A549 (cell line): ENCODE measurements around the gene ATL2. TPM values are rescaled to one million over a fixed set of nuclear protein-coding genes. Genes with fewer than 3 reads are reported as not detected.

Experiments
- ATAC-seq, 2 experiments: fragments of 200-7000 bp in 1 of 2; fragments of >200 bp in 1 of 2; cut with Nextera tagmentation in 1 of 2; cut with Tn5 transposase in 1 of 2; 3 replicates each; pipeline versions ENCODE4 v1.8.0 to v1.9.1; 2018 to 2020; ENCODE audit warnings: mild to moderate bottlenecking in 1 of 2, moderate library complexity in 1 of 2
- CTCF ChIA-PET: fragments of 300-600 bp; sonication (Branson Sonifier 250); formaldehyde crosslinking; extraction: SDS; loops from one replicate; lab custom pipeline; 2021; ENCODE audit warnings: antibody characterized with exemption, inconsistent platforms; lab: Yijun Ruan, JAX
- POLR2A ChIA-PET: fragments of 350-600 bp; formaldehyde crosslinking; extraction: SDS; loops from one replicate; lab custom pipeline; 2021; ENCODE audit warnings: antibody characterized with exemption, inconsistent platforms; lab: Yijun Ruan, JAX
- DNase-seq, 2 experiments: peaks; one replicate each; pipeline versions ENCODE4 v3.0.0 to v3.0.0-alpha.2; 2011 to 2016; ENCODE audit warnings: low read depth in 1 of 2, low spot score in 1 of 2
- FAIRE-seq: peaks from 2 replicates; lab custom pipeline; 2011; peaks lifted over from hg19 to GRCh38; lab: Jason Lieb, UNC
- H3K27ac ChIP-seq, 2 experiments: fragments of >200 bp; sonication (Bioruptor Twin); formaldehyde crosslinking; 3 replicates each; pipeline ENCODE4 v1.5.1; 2016 to 2017
- H3K4me1 ChIP-seq: fragments of >200 bp; sonication (Bioruptor Twin); formaldehyde crosslinking; 3 replicates; pipeline ENCODE4 v1.6.1; 2016
- H3K4me2 ChIP-seq: fragments of >200 bp; sonication (Bioruptor Twin); formaldehyde crosslinking; 3 replicates; pipeline ENCODE4 v1.6.1; 2016
- H3K4me3 ChIP-seq: fragments of >200 bp; sonication (Bioruptor Twin); formaldehyde crosslinking; 3 replicates; pipeline ENCODE4 v1.5.1; 2016
- H3K9me3 ChIP-seq: fragments of >200 bp; sonication (Bioruptor Twin); formaldehyde crosslinking; 3 replicates; pipeline ENCODE4 v1.6.1; 2016
- BHLHE40 ChIP-seq: IDR thresholded peaks from 2 replicates; pipeline ENCODE4 v1.6.1; 2012; ENCODE audit warnings: low read depth, low read length, inconsistent platforms
- CBX2 ChIP-seq: fragments of 200-600 bp; sonication (generic); IDR thresholded peaks from 2 replicates; pipeline ENCODE4 v1.6.1; 2016; ENCODE audit warnings: low read depth, mild to moderate bottlenecking, borderline replicate concordance
- CHD2 ChIP-seq: fragments of 150-350 bp; IDR thresholded peaks from 2 replicates; pipeline ENCODE4 v1.6.1; 2014; ENCODE audit warnings: low read length; ENCODE audit not compliant: partially characterized antibody
- EHF ChIP-seq: fragments of 250-450 bp; sonication (Bioruptor Pico); IDR thresholded peaks from 2 replicates; pipeline ENCODE4 v1.5.0; 2020; ENCODE audit warnings: mild to moderate bottlenecking
- EP300 ChIP-seq, 2 experiments: fragments of >200 bp; sonication (Bioruptor Twin); formaldehyde crosslinking; IDR thresholded peaks; 2 replicates in 1 of 2; 3 replicates in 1 of 2; pipeline ENCODE4 v1.6.1; 2016 to 2017
- ESRRA ChIP-seq: fragments of 150-350 bp; IDR thresholded peaks from 2 replicates; pipeline ENCODE4 v1.6.1; 2014; ENCODE audit warnings: mild to moderate bottlenecking, low read length, borderline replicate concordance
- FOSL2 ChIP-seq, 2 experiments: fragments of 450-650 bp in 1 of 2; fragments of >200 bp in 1 of 2; sonication (Bioruptor Twin) in 1 of 2; formaldehyde crosslinking; IDR thresholded peaks; 2 replicates each; pipeline versions ENCODE4 v1.5.0 to v1.6.1; 2016 to 2020; ENCODE audit warnings: mild to moderate bottlenecking in 1 of 2, moderate library complexity in 1 of 2
- GATA3 ChIP-seq: IDR thresholded peaks from 2 replicates; pipeline ENCODE4 v1.6.1; 2012; ENCODE audit warnings: borderline replicate concordance
- HEYL ChIP-seq: fragments of 250-450 bp; sonication (Bioruptor Pico); IDR thresholded peaks from 2 replicates; pipeline ENCODE4 v1.8.0; 2021; ENCODE audit warnings: mild to moderate bottlenecking, moderate library complexity
- HOXB5 ChIP-seq: fragments of 250-450 bp; sonication (Bioruptor Pico); IDR thresholded peaks from 2 replicates; pipeline ENCODE4 v1.5.0; 2020; ENCODE audit warnings: mild to moderate bottlenecking, moderate library complexity
- JUNB ChIP-seq: fragments of >200 bp; sonication (Bioruptor Twin); formaldehyde crosslinking; IDR thresholded peaks from 2 replicates; pipeline ENCODE4 v1.6.1; 2016
- KDM1A ChIP-seq: fragments of 200-600 bp; sonication (generic); IDR thresholded peaks from 2 replicates; pipeline ENCODE4 v1.6.1; 2016; ENCODE audit warnings: low read depth, mild to moderate bottlenecking
- KDM5A ChIP-seq: fragments of 200-600 bp; sonication (generic); IDR thresholded peaks from 2 replicates; pipeline ENCODE4 v1.6.1; 2016; ENCODE audit warnings: antibody characterized with exemption, mild to moderate bottlenecking
- NR3C1 ChIP-seq: fragments of >200 bp; sonication (Bioruptor Twin); formaldehyde crosslinking; IDR thresholded peaks from 3 replicates; pipeline ENCODE4 v1.6.1; 2017
- ZC3H11A ChIP-seq: fragments of 450-650 bp; IDR thresholded peaks from 2 replicates; pipeline ENCODE4 v1.6.1; 2014; ENCODE audit warnings: antibody characterized with exemption, mild to moderate bottlenecking
- ZNF302 ChIP-seq: fragments of 250-450 bp; sonication (Bioruptor Pico); IDR thresholded peaks from 2 replicates; pipeline ENCODE4 v1.9.0; 2021; ENCODE audit warnings: inconsistent platforms, mild to moderate bottlenecking, moderate library complexity
- ZSCAN20 ChIP-seq: fragments of 250-450 bp; sonication (Bioruptor Pico); IDR thresholded peaks from 2 replicates; pipeline ENCODE4 v1.8.0; 2022; ENCODE audit warnings: mild to moderate bottlenecking, moderate library complexity
- WGBS: methylation state at CpG from one replicate; pipeline ENCODE4 v1.1.6; 2017; ENCODE audit errors: missing lambda C conversion rate; 5-methylcytosine and 5-hydroxymethylcytosine counted together
- polyA plus RNA-seq, 4 experiments: library from polyadenylated mRNA; depleted of rRNA in 3 of 4; stranded (reverse); fragments of >200 nt; fragmentation: RNase III in 1 of 4; extraction: RNeasy Plus Mini Kit Qiagen cat#74134 plus additional on column Dnase treatment in 1 of 4; gene quantifications; 2 replicates in 3 of 4; 3 replicates in 1 of 4; pipeline ENCODE4 v1.2.3, GENCODE V29; 2011 to 2017
- TF ChIP-seq, protein P1 (sequence below): fragments of 200-600 bp; sonication (generic); IDR thresholded peaks from 2 replicates; pipeline ENCODE4 v1.6.1; 2016; ENCODE audit warnings: antibody characterized with exemption, mild to moderate bottlenecking, moderate library complexity
- TF ChIP-seq, protein P2 (sequence below): fragments of >200 bp; sonication (Bioruptor Twin); formaldehyde crosslinking; IDR thresholded peaks from 2 replicates; pipeline ENCODE4 v1.6.1; 2016
- TF ChIP-seq, protein P3 (sequence below): fragments of 450-650 bp; IDR thresholded peaks from 2 replicates; pipeline ENCODE4 v1.6.1; 2014; ENCODE audit warnings: antibody characterized with exemption
- TF ChIP-seq, protein P4 (sequence below): fragments of 250-450 bp; sonication (Bioruptor Pico); IDR thresholded peaks from 2 replicates; pipeline ENCODE4 v1.5.0; 2021; ENCODE audit warnings: mild to moderate bottlenecking, moderate library complexity, borderline replicate concordance

The ATL2 gene
- polyA plus RNA-seq, 2 of the 4 experiments (the other 2 are of a cell fraction) = 77.6 to 85.3 TPM

- TF ChIP-seq, protein P1, sequence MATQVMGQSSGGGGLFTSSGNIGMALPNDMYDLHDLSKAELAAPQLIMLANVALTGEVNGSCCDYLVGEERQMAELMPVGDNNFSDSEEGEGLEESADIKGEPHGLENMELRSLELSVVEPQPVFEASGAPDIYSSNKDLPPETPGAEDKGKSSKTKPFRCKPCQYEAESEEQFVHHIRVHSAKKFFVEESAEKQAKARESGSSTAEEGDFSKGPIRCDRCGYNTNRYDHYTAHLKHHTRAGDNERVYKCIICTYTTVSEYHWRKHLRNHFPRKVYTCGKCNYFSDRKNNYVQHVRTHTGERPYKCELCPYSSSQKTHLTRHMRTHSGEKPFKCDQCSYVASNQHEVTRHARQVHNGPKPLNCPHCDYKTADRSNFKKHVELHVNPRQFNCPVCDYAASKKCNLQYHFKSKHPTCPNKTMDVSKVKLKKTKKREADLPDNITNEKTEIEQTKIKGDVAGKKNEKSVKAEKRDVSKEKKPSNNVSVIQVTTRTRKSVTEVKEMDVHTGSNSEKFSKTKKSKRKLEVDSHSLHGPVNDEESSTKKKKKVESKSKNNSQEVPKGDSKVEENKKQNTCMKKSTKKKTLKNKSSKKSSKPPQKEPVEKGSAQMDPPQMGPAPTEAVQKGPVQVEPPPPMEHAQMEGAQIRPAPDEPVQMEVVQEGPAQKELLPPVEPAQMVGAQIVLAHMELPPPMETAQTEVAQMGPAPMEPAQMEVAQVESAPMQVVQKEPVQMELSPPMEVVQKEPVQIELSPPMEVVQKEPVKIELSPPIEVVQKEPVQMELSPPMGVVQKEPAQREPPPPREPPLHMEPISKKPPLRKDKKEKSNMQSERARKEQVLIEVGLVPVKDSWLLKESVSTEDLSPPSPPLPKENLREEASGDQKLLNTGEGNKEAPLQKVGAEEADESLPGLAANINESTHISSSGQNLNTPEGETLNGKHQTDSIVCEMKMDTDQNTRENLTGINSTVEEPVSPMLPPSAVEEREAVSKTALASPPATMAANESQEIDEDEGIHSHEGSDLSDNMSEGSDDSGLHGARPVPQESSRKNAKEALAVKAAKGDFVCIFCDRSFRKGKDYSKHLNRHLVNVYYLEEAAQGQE = no peak
- TF ChIP-seq EHF (CRISPR knock-in tag) (no peak), GATA3 (no peak), CBX2 (no peak), ZNF302 (CRISPR knock-in tag) (no peak), KDM5A (peak; percentile 85), ESRRA (no peak), EP300 (IDR thresholded peaks at IDR 0.05) (no peak), BHLHE40 (peak; percentile 76), KDM1A (no peak)
- TF ChIP-seq, protein P2, sequence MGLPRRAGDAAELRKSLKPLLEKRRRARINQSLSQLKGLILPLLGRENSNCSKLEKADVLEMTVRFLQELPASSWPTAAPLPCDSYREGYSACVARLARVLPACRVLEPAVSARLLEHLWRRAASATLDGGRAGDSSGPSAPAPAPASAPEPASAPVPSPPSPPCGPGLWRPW = no peak
These were observed at the start of gene ATL2 (continued) for GRCh38 chr2:38377050-38377828.

GRCh38 chr2:38423763-38424162 lies 46.7 kb upstream of the ATL2 start:
- H3K4me2 ChIP-seq = no peak overlapping the region
- FAIRE-seq (no peak), DNase-seq (no peak), ATAC-seq (no peak)
- H3K4me1 ChIP-seq = no peaks in the 10 kb centered on the region
- no peaks in the 10 kb centered on the region for H3K9me3 ChIP-seq
- TF ChIP-seq, protein P1 = no peak
- TF ChIP-seq JUNB (no peak), GATA3 (no peak), BHLHE40 (no peak), KDM5A (no peak), HOXB5 (CRISPR knock-in tag) (no peak), FOSL2 (IDR thresholded peaks at IDR 0.05) (no peak), FOSL2 (CRISPR knock-in tag; IDR thresholded peaks at IDR 0.05) (no peak), CHD2 (no peak), NR3C1 (no peak), HEYL (CRISPR knock-in tag) (no peak), ZSCAN20 (CRISPR knock-in tag) (no peak), ZC3H11A (no peak)
- TF ChIP-seq, protein P2 = no peak
- TF ChIP-seq, protein P3, sequence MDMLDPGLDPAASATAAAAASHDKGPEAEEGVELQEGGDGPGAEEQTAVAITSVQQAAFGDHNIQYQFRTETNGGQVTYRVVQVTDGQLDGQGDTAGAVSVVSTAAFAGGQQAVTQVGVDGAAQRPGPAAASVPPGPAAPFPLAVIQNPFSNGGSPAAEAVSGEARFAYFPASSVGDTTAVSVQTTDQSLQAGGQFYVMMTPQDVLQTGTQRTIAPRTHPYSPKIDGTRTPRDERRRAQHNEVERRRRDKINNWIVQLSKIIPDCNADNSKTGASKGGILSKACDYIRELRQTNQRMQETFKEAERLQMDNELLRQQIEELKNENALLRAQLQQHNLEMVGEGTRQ = no peak
- TF ChIP-seq, protein P4, sequence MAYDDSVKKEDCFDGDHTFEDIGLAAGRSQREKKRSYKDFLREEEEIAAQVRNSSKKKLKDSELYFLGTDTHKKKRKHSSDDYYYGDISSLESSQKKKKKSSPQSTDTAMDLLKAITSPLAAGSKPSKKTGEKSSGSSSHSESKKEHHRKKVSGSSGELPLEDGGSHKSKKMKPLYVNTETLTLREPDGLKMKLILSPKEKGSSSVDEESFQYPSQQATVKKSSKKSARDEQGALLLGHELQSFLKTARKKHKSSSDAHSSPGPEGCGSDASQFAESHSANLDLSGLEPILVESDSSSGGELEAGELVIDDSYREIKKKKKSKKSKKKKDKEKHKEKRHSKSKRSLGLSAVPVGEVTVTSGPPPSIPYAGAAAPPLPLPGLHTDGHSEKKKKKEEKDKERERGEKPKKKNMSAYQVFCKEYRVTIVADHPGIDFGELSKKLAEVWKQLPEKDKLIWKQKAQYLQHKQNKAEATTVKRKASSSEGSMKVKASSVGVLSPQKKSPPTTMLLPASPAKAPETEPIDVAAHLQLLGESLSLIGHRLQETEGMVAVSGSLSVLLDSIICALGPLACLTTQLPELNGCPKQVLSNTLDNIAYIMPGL (CRISPR knock-in tag) = no peak
- 23% methylated on average over 3 of the region's 3 CpGs for WGBS
- H3K4me3 ChIP-seq = no peak overlapping the region
- ChIA-PET POLR2A (no interaction called here), CTCF (interaction anchor here (1.2 kb wide), 1 partner anchor 108 kb away, joined by 3 read pairs; no protein-coding TSS in a partner anchor)
- H3K27ac ChIP-seq = no peak overlapping the region
